ENCODE measurements around the gene RABGAP1L.

- TF ChIP-seq CTCF (optimal IDR thresholded peaks at IDR 0.05 in 1 of 3, IDR thresholded peaks at IDR 0.05 in 1 of 3, conservative IDR thresholded peaks at IDR 0.05 in 1 of 3; ENCODE audit: extremely low read depth in 1 of 3, insufficient read depth in 2 of 3, low read length in 3 of 3) = no peak
- no peak for TF ChIP-seq EZH2 (IDR thresholded peaks at IDR 0.05; ENCODE audit: low read length)
Observed at GRCh38 chr1:174872615-174873058, 713.3 kb downstream of the RABGAP1L start.

Measured in keratinocyte (primary cell).